GM19438 (cell line): ENCODE data around the gene MLST8.

Experiments
- ATAC-seq: cut with Tn5 transposase; IDR thresholded peaks from one replicate; pipeline ENCODE4 v1.9.1; 2021; ENCODE audit warnings: low read depth; ENCODE audit not compliant: unreplicated experiment

Gene MLST8

GRCh38 chr16:2205104-2205966 is at the start of gene MLST8:
Gene MLST8 (plus strand): TSS chr16:2205454. CDS start chr16:2206086, 632 bp downstream.
- peak; percentile 66 for ATAC-seq

DNA sequence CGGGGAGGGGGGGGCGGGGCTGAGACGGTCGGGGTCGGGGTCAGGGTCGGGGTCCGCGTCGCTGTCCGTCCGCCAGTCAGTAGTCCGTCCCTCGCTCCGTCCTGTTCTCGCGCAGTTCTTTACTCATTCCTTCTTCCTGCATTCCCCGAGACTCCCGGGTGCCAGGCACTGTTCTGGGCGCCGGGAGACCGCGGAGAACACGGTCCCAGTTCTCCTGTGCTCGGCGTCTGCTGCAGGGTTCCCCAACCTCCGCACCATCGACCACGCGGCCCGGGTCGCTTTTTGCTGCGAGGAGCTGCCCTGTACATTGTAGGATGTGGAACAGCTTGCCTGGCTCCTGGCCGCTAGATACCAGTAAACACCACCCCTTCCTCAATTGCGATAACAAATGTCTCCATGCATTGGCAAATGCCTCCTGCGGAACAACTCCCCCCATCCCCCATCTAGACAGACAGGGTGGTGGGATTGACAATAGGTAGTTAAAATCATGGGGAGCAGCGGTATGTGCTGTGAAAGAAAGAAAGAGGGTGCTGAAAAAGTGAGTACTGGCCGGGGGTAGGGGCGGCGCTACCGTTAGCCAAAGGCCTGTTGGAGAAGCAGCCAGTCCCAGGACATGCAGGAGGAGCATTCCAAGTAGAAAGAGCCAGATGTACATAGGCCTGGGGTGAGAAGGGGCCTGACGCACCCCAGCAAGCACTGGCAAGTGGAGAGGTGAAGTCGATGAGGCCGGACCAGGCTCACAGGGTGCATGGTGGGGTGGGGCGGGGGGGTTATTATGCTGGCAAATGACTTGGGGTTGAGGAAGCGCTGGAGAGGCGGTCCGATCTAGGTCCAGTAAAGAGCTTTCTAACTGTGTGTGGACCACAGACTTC is 49.0 kb upstream of the MLST8 start:
- ATAC-seq, result no peak

- no peak for ATAC-seq
These were observed 48.4 kb upstream of the MLST8 start for GRCh38 chr16:2156849-2157224.

- no peak for ATAC-seq
These were observed 47.6 kb upstream of the MLST8 start for GRCh38 chr16:2157480-2158261.

GRCh38 chr16:2158262-2158638 is 47.0 kb upstream of the MLST8 start:
- ATAC-seq, result no peak

DNA sequence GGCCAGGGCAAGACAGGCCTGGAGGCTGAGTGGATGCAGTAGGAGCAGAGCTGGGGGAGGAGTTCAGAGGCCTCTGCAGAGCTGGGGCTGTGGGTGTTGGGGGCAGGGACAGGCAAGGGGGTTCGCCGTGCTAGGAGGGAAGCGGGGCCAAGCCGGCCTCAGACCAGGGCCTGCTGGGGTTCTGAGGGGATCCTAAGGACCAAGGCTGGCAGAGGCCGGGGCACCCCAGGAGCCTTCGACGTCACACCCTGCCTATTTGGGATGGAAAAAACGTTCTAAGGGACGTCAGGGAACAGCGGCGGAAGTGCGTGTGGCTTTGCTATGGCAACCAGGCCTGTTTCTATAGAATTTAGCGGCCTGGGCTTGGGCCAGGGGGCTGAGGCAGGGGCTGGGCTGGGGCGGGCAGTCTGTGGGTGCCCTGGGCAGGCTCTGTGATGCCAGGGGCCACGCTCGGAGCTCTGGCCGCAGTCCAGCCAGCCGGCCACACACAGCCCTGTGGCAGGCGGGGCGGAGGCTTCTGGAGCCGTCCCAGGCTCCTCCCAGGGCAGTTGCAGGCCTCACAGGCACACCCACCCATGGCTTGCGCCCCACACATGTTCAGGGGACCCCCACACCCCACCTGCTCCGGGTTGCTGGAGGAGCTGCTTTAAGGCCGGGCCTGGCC is 45.9 kb upstream of the MLST8 start:
- ATAC-seq, result no peak

- no peak for ATAC-seq
These were observed 44.2 kb upstream of the MLST8 start for GRCh38 chr16:2160915-2161551.

DNA sequence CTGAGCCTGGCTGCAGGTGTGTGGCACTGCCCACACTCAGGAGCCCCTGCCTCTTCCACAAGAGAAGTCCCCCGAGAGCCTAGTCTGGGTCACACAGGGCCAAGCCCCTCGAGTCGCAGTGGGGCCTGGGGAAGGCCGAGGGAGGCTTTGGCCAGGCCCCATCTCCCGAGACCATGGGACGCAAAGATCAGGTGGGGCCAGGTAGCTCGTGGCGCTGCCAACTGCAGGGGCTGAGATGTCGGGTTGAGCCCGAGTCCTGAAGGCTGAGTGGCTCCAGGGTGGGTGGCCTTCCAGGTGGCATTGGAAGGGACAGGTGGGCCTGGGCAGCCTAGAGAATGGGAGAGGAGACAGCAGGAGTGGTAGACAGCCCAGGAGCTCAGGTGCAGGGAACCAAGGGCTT is 43.3 kb upstream of the MLST8 start:
- ATAC-seq, result no peak

GRCh38 chr16:2162676-2163118 is 42.6 kb upstream of the MLST8 start:
- no peak for ATAC-seq

GRCh38 chr16:2163211-2163881 is 41.9 kb upstream of the MLST8 start:
- no peak for ATAC-seq

DNA sequence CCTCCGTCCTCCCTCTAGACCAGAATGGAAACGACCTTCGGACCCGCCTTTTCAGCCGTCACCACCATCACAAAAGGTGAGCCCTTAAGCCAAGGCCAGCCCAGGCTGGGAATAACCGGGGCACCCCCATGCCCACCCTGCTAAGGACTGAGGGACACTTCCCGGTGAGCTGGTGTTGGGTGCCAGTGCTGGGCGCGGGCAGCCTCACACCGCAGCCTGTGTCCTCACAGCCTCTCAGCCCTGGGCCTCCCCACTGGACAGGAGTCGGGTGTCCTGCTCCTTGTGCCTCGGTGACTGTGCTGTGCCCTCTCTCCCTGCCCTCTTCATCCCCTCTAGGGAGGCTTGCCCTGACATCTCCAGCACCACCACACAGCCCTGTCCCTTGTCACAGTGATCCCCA is 39.4 kb upstream of the MLST8 start:
- ATAC-seq, result no peak

GRCh38 chr16:2166263-2167067 is 38.8 kb upstream of the MLST8 start:
- ATAC-seq, result no peak

GRCh38 chr16:2167068-2167638 is 38.1 kb upstream of the MLST8 start:
- no peak for ATAC-seq

DNA sequence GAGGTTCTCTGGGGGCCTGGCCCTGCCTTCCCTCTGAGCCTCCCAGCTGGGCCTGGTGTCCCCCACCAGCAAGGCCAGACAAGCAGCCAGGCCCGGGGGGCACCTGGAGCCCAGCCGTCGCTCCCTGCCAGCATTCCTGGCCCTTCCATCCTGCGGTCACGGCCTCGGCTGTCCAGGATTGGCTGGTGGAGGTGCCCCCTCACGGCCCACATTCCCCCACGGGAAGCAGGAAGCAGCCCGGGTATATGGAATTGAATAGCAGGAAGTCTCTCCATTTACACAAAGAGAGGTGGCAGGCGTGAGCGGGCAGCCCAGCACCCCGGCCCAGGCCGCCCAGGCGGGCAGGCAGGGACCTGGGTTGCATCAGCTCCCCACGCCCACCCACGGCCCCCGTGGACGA is 35.2 kb upstream of the MLST8 start:
- ATAC-seq, result no peak

DNA sequence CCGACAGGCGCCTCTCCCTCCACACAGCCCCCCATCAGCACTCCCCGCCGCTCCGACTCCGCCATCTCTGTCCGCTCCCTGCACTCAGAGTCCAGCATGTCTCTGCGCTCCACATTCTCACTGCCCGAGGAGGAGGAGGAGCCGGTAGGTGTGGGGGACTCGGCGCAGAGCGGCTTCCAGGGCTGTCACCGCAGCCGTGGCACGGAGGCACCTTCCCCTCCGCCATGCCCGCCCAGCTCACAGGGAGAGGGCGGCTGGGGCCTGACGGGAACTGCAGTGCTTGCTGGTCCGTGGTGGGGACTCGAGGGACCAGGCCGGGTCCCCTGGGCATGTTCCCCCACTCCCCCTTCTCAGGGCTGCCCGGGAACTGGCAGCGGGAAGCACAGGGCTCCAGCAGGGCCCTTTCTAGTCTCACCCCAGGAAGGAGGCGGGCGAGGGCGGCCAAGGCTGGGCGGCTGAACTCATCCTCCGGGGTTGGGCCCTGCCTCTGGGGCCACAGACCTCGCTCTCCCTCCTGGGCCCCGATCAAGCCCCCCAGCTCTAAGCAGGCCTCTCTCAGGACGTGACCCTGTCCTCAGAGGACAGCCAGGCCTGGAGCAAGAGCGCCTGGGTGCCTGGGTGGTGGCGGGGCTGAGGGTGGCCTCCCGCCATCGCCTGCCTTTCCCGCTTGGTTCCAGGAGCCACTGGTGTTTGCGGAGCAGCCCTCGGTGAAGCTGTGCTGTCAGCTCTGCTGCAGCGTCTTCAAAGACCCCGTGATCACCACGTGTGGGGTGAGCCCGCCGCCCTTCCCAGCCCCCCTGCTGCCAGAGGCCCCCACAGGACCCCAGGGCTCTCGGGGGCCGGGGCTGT is 34.4 kb upstream of the MLST8 start:
- ATAC-seq, result no peak

GRCh38 chr16:2171601-2172178 is 33.6 kb upstream of the MLST8 start:
- ATAC-seq, result no peak
